ENCODE measurements around the gene ZMYND15. TPM values are rescaled to one million over a fixed set of nuclear protein-coding genes. Genes with fewer than 3 reads are reported as not detected.

ZMYND15 gene
- total and polyA plus RNA-seq, 2 experiments from 2014 or later = 0.32 to 1.4 TPM

- H3K79me2 ChIP-seq (replicated peaks; ENCODE audit: insufficient read depth) = no peaks in the 10 kb centered on the region
- peaks cover 9% of the 10 kb centered on the region for H3K4me1 Mint-ChIP-seq
- no peak overlapping the region for H2AFZ ChIP-seq
- no peak for ATAC-seq
- H3K27ac ChIP-seq (ENCODE audit: low read depth) = no peak overlapping the region
- peaks cover 58% of the 10 kb centered on the region for H3K27me3 ChIP-seq (ENCODE audit: insufficient read depth)
- DNase-seq (ENCODE audit: low spot score) = no peak
- TF ChIP-seq EZH2phosphoT487 (IDR thresholded peaks at IDR 0.05; ENCODE audit: unreplicated experiment) (no peak), ETS1 (IDR thresholded peaks at IDR 0.05) (no peak), JUNB (IDR thresholded peaks at IDR 0.05; ENCODE audit: unreplicated experiment) (no peak), STAT1 (IDR thresholded peaks at IDR 0.05; ENCODE audit: unreplicated experiment) (no peak), CTCF (conservative IDR thresholded peaks at IDR 0.05; ENCODE audit: low read depth in 2 of 2) (no peak), ZNF331 (CRISPR knock-in tag; IDR thresholded peaks at IDR 0.05; ENCODE audit: low read depth) (no peak), REST (IDR thresholded peaks at IDR 0.05; ENCODE audit: unreplicated experiment) (no peak), CREB1 (CRISPR knock-in tag; IDR thresholded peaks at IDR 0.05; ENCODE audit: low read depth) (no peak), EZH2 (IDR thresholded peaks at IDR 0.05; ENCODE audit: low read depth, unreplicated experiment) (no peak), POLR2AphosphoS5 (IDR thresholded peaks at IDR 0.05; ENCODE audit: low read depth) (no peak), ZNF462 (CRISPR knock-in tag; IDR thresholded peaks at IDR 0.05) (no peak), NANOG (IDR thresholded peaks at IDR 0.05; ENCODE audit: borderline replicate concordance) (no peak), ZNF114 (CRISPR knock-in tag; IDR thresholded peaks at IDR 0.05) (no peak)
- H3K27ac Mint-ChIP-seq = no peak overlapping the region
- peaks cover 6% of the 10 kb centered on the region; the same call in 1 of the 2 replicates for H3F3A ChIP-seq (replicated peaks; ENCODE audit: low read depth)
- H3K27me3 Mint-ChIP-seq (ENCODE audit: insufficient read depth, low read depth, poor library complexity) = peaks cover 51% of the 10 kb centered on the region
- H3K4me2 ChIP-seq = no peak overlapping the region
- no peaks in the 10 kb centered on the region for H3K9me2 ChIP-seq (ENCODE audit: insufficient read depth)
- no peaks in the 10 kb centered on the region for H3K36me3 ChIP-seq (ENCODE audit: insufficient read depth)
- 0 out of 2 replicates have a peak, but pooled peaks cover 5% of the 10 kb centered on the region for H4K20me1 ChIP-seq (replicated peaks; ENCODE audit: insufficient read depth)
- H3K4me3 ChIP-seq = no peak overlapping the region
- peaks cover 4% of the 10 kb centered on the region; the same call in 1 of the 3 replicates for H3K36me3 Mint-ChIP-seq (ENCODE audit: low read depth)
- H3K4me3 Mint-ChIP-seq = no peak overlapping the region
- H3K9me3 Mint-ChIP-seq = no peaks in the 10 kb centered on the region; the same call in 1 of the 3 replicates
- H3K4me1 ChIP-seq (ENCODE audit: insufficient read depth) = peaks cover 9% of the 10 kb centered on the region; the same call in 1 of the 2 replicates
These were observed 3.6 kb upstream of the ZMYND15 start for GRCh38 chr17:4735876-4736651.

Data from GM23338 (cell line).